HepG2 (cell line): ENCODE measurements around the gene CTIF. TPM values are rescaled to one million over a fixed set of nuclear protein-coding genes. Genes with fewer than 3 reads are reported as not detected.

Source experiments
- ATAC-seq: fragments of 200-7000 bp; cut with Tn5 transposase; 3 replicates; pipeline ENCODE4 v1.9.1; 2020; ENCODE audit warnings: mild to moderate bottlenecking, moderate library complexity
- BruUV-seq: library from RNA; stranded (reverse); fragments of 400-500 nt; replicated peaks from 2 replicates; lab custom pipeline; 2021; lab: Mats Ljungman, UMichigan
- CTCF ChIA-PET: fragments of 300-600 bp; formaldehyde crosslinking; extraction: SDS; loops from one replicate; lab custom pipeline; 2021; ENCODE audit warnings: low total read pairs, inconsistent platforms, low intra/inter-chr PET ratio; lab: Yijun Ruan, JAX
- POLR2A ChIA-PET: fragments of 350-600 bp; sonication (Branson Sonifier 250); formaldehyde crosslinking; loops from one replicate; lab custom pipeline; 2020; ENCODE audit warnings: antibody characterized with exemption, inconsistent platforms; lab: Yijun Ruan, JAX
- DNase-seq: peaks from one replicate; pipeline ENCODE4 v3.0.0-alpha.2; 2015; ENCODE audit warnings: low spot score
- FAIRE-seq: peaks from 3 replicates; lab custom pipeline; 2011; peaks lifted over from hg19 to GRCh38; lab: Jason Lieb, UNC
- H2AFZ ChIP-seq: one replicate; pipeline ENCODE4 v1.6.1; 2011; ENCODE audit warnings: low read length, inconsistent platforms
- H3K27ac ChIP-seq: fragments of 300-600 bp; 3 replicates; pipeline ENCODE4 v1.8.0; 2011; ENCODE audit warnings: mixed run types, mild to moderate bottlenecking, mixed read lengths, low read length, inconsistent platforms; ENCODE audit not compliant: insufficient read depth; ENCODE audit errors: extremely low read length
- H3K27me3 ChIP-seq, 2 experiments: fragments of 200-600 bp in 1 of 2; 2 replicates in 1 of 2; 3 replicates in 1 of 2; pipeline versions ENCODE4 v1.6.0 to v1.8.0; 2011; ENCODE audit warnings: low read length in 2 of 2, mild to moderate bottlenecking in 2 of 2, moderate library complexity in 2 of 2, inconsistent platforms in 1 of 2; ENCODE audit not compliant: insufficient read depth in 2 of 2, control insufficient read depth in 1 of 2
- H3K36me3 ChIP-seq, 2 experiments: fragments of 200-600 bp in 1 of 2; replicated peaks in 1 of 2; 2 replicates in 1 of 2; 3 replicates in 1 of 2; pipeline versions ENCODE4 v1.5.1 to v1.8.0; 2011; ENCODE audit warnings: low read length in 2 of 2, inconsistent platforms in 1 of 2; ENCODE audit not compliant: insufficient read depth in 2 of 2, control insufficient read depth in 1 of 2
- H3K4me1 ChIP-seq: 2 replicates; pipeline ENCODE4 v1.5.1; 2012; ENCODE audit warnings: low read length, inconsistent platforms; ENCODE audit not compliant: insufficient read depth
- H3K4me2 ChIP-seq: 2 replicates; pipeline ENCODE4 v1.6.0; 2011; ENCODE audit warnings: low read depth, low read length, inconsistent platforms
- H3K4me3 ChIP-seq, 3 experiments: fragments of 200-600 bp in 1 of 3; sonication (generic), shearing (Covaris generic) in 1 of 3; replicated peaks in 1 of 3; 2 replicates each; pipeline ENCODE4 v1.5.1; 2011 to 2016; ENCODE audit warnings: low read length in 3 of 3, inconsistent platforms in 2 of 3, low read depth in 2 of 3, mild to moderate bottlenecking in 2 of 3, control low read depth in 1 of 3, mixed read lengths in 1 of 3; ENCODE audit not compliant: insufficient read depth in 1 of 3
- H3K79me2 ChIP-seq: one replicate; pipeline ENCODE4 v1.6.1; 2011; ENCODE audit warnings: low read length, inconsistent platforms; ENCODE audit not compliant: insufficient read depth
- H3K9ac ChIP-seq: 2 replicates; pipeline ENCODE4 v1.6.0; 2011; ENCODE audit warnings: mild to moderate bottlenecking, low read depth, low read length, inconsistent platforms; ENCODE audit not compliant: insufficient read depth
- H3K9me3 ChIP-seq: 2 replicates; pipeline ENCODE4 v1.5.1; 2012; ENCODE audit warnings: mild to moderate bottlenecking, low read length
- H4K20me1 ChIP-seq: 2 replicates; pipeline ENCODE4 v1.6.0; 2011; ENCODE audit warnings: inconsistent platforms, mild to moderate bottlenecking, low read length, moderate library complexity; ENCODE audit not compliant: insufficient read depth
- CREBL2 ChIP-seq: sonication (generic); formaldehyde crosslinking; IDR thresholded peaks from 2 replicates; pipeline ENCODE4 v1.8.1; 2023; ENCODE audit warnings: missing genetic modification reagents, mild to moderate bottlenecking, borderline replicate concordance
- KAT2B ChIP-seq: fragments of 150-350 bp; IDR thresholded peaks from 2 replicates; pipeline ENCODE4 v1.6.1; 2014; ENCODE audit warnings: low read depth, low read length, borderline replicate concordance
- MLLT10 ChIP-seq: sonication (generic); formaldehyde crosslinking; IDR thresholded peaks from 2 replicates; pipeline ENCODE4 v1.4.0; 2020; ENCODE audit warnings: missing genetic modification reagents
- MYC ChIP-seq: sonication (generic); formaldehyde crosslinking; IDR thresholded peaks from 2 replicates; pipeline ENCODE4 v1.9.0; 2021; ENCODE audit warnings: missing genetic modification reagents, borderline replicate concordance
- SMAD9 ChIP-seq: sonication (generic); formaldehyde crosslinking; IDR thresholded peaks from 2 replicates; pipeline ENCODE4 v1.5.1; 2020; ENCODE audit warnings: mild to moderate bottlenecking, missing genetic modification reagents
- SUZ12 ChIP-seq: fragments of 150-350 bp; IDR thresholded peaks from 2 replicates; pipeline ENCODE4 v1.6.1; 2014; ENCODE audit warnings: low read depth, low read length
- TFE3 ChIP-seq: IDR thresholded peaks from 2 replicates; pipeline ENCODE4 v1.6.1; 2016
- ZBED4 ChIP-seq: sonication (generic); formaldehyde crosslinking; IDR thresholded peaks from 2 replicates; pipeline ENCODE4 v1.4.0; 2020; ENCODE audit warnings: missing genetic modification reagents, borderline replicate concordance
- ZNF432 ChIP-seq: sonication (generic); formaldehyde crosslinking; IDR thresholded peaks from 2 replicates; pipeline ENCODE4 v1.5.0; 2020; ENCODE audit warnings: missing genetic modification reagents, mild to moderate bottlenecking, borderline replicate concordance
- ZNF574 ChIP-seq: sonication (generic); formaldehyde crosslinking; IDR thresholded peaks from 2 replicates; pipeline ENCODE4 v1.4.0; 2020; ENCODE audit warnings: missing genetic modification reagents
- ZNF770 ChIP-seq: sonication (generic); formaldehyde crosslinking; IDR thresholded peaks from 2 replicates; pipeline ENCODE4 v1.5.0; 2020; ENCODE audit warnings: mild to moderate bottlenecking, missing genetic modification reagents
- ZNF839 ChIP-seq: sonication (generic); formaldehyde crosslinking; IDR thresholded peaks from 2 replicates; pipeline ENCODE4 v1.4.0; 2020; ENCODE audit warnings: missing genetic modification reagents, mild to moderate bottlenecking, borderline replicate concordance
- WGBS: methylation state at CpG from one replicate; pipeline ENCODE4 v1.1.6; 2017; ENCODE audit warnings: low lambda C conversion rate; 5-methylcytosine and 5-hydroxymethylcytosine counted together
- in situ Hi-C: cut with HindIII; loops from 2 replicates; pipeline ENCODE4 v1.10.0; 2017; ENCODE audit warnings: low pct_unique_long_range_greater_than_20kb; ENCODE audit not compliant: extremely low pct_ligation_motif_present
- intact Hi-C: fragments of 100-400 bp; cut with micrococcal nuclease; formaldehyde crosslinking; loops from one replicate; pipeline ENCODE4 v1.10.0; 2022; ENCODE audit not compliant: unreplicated experiment
- polyA plus RNA-seq, 8 experiments: library from polyadenylated mRNA; depleted of rRNA in 3 of 8; stranded (reverse) in 7 of 8; unstranded in 1 of 8; fragments of >200 nt; fragmentation: Illumina TruSeq in 4 of 8; extraction: Trizol in 4 of 8; gene quantifications; 2 replicates each; pipeline versions ENCODE4 v1.2.1 to v1.2.3, GENCODE V29; 2011 to 2016; ENCODE audit warnings: low read depth in 4 of 8, missing spikeins in 1 of 8, mixed read lengths in 1 of 8; ENCODE audit not compliant: insufficient read depth in 1 of 8
- total RNA-seq, 5 experiments: library from RNA; depleted of rRNA; stranded (reverse); fragments of >200 nt; fragmentation: Illumina TruSeq; extraction: Trizol; gene quantifications; 2 replicates each; pipeline ENCODE4 v1.2.3, GENCODE V29; 2016; ENCODE audit warnings: low read depth in 1 of 5

Gene CTIF
- total and polyA plus RNA-seq, 2 of the 13 experiments (the other 11 are each of a cell fraction or from before 2014, with no cell fraction given), result 18.2 to 28.0 TPM

- no peak overlapping the region for H3K9ac ChIP-seq
- no peaks in the 10 kb centered on the region; a peak in 1 of 5 replicates for H3K27me3 ChIP-seq
- H3K4me2 ChIP-seq, result no peak overlapping the region
- POLR2A ChIA-PET, result no interaction called here
- TF ChIP-seq ZNF839 (CRISPR knock-in tag), result no peak
- TF ChIP-seq CREBL2, result no peak
- TF ChIP-seq MYC (CRISPR knock-in tag), result no peak
- no peak for TF ChIP-seq SUZ12
- TF ChIP-seq TFE3 (CRISPR knock-in tag), result no peak
- TF ChIP-seq KAT2B, result no peak
- no peak for TF ChIP-seq ZBED4 (CRISPR knock-in tag)
- no peak for TF ChIP-seq MLLT10 (CRISPR knock-in tag)
- no peak for TF ChIP-seq ZNF574 (CRISPR knock-in tag)
- no peak for TF ChIP-seq ZNF770 (CRISPR knock-in tag)
- no peak for TF ChIP-seq SMAD9 (CRISPR knock-in tag)
- no peak for TF ChIP-seq ZNF432 (CRISPR knock-in tag)
- TF ChIP-seq, all 625 proteins: peak for 0
- no TSS peak for BruUV-seq
- WGBS, result 100% methylated on average over 1 of the region's 1 CpG
- FAIRE-seq (no peak), DNase-seq (no peak), ATAC-seq (no peak)
- H3K79me2 ChIP-seq, result no peaks in the 10 kb centered on the region
- H3K4me3 ChIP-seq, result no peak overlapping the region
- no peaks in the 10 kb centered on the region for H3K9me3 ChIP-seq
- no peak overlapping the region for H3K27ac ChIP-seq
- H3K36me3 ChIP-seq, result no peaks in the 10 kb centered on the region
- intact Hi-C loops, result no loop called here
- peaks cover 43% of the 10 kb centered on the region for H3K4me1 ChIP-seq
- in situ Hi-C loops, result no loop called here
- no peak overlapping the region for H2AFZ ChIP-seq
- CTCF ChIA-PET, result no interaction called here
- H4K20me1 ChIP-seq, result no peaks in the 10 kb centered on the region
These were observed 342.1 kb downstream of the CTIF start for GRCh38 chr18:48880931-48881330.
